Measurements from ENCODE around the gene SLC4A1AP. TPM values are rescaled to one million over a fixed set of nuclear protein-coding genes. Genes with fewer than 3 reads are reported as not detected.

Gene SLC4A1AP
- total and polyA plus RNA-seq, 2 of the 13 experiments (the other 11 are each of a cell fraction or from before 2014, with no cell fraction given), result 15.3 to 44.6 TPM

DNA sequence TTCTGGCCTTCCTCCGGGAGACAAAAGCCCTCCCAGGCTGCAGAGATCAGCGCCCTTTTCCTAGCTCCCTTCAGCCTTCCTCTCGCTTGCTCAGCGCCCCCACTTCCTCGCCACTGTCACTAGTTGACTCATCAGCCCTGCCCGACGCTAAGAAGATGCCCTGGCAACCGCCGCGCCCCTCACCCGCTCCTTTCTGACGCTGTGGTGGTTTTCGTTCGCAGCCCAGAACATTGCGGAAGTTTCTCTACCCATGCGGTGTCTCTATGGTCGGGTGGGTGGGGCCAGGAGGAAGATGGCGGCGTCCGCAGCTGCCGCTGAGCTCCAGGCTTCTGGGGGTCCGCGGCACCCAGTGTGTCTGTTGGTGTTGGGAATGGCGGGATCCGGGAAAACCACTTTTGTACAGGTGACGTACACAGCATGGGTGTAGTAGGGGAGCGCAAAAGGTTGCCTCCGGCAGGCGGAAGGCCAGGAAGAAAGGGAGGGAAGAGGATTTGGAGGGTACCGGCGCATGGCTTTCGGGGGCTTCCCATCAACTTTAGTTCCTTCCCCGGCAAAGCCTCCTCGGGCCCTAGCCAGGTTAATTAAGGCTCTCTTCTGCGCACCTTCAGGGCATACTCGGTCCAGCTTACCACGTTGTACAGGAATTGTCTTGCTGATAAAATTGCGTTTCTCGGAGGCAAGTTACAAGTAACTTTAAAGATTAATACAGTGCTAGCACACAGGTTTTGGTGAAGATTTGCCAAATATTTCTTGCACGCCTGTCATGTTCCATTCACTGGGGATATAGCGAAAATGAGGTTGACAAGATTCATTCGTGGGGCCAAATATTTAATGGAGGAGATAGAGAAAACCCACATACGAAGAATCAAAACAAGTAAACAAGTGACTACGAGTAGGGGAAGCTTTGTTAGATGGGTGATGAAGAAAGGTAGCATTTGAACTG is 34.7 kb upstream of the SLC4A1AP start, which contains the start of the genes CCDC121 and GPN1 (continued):
- TF ChIP-seq, protein P1, sequence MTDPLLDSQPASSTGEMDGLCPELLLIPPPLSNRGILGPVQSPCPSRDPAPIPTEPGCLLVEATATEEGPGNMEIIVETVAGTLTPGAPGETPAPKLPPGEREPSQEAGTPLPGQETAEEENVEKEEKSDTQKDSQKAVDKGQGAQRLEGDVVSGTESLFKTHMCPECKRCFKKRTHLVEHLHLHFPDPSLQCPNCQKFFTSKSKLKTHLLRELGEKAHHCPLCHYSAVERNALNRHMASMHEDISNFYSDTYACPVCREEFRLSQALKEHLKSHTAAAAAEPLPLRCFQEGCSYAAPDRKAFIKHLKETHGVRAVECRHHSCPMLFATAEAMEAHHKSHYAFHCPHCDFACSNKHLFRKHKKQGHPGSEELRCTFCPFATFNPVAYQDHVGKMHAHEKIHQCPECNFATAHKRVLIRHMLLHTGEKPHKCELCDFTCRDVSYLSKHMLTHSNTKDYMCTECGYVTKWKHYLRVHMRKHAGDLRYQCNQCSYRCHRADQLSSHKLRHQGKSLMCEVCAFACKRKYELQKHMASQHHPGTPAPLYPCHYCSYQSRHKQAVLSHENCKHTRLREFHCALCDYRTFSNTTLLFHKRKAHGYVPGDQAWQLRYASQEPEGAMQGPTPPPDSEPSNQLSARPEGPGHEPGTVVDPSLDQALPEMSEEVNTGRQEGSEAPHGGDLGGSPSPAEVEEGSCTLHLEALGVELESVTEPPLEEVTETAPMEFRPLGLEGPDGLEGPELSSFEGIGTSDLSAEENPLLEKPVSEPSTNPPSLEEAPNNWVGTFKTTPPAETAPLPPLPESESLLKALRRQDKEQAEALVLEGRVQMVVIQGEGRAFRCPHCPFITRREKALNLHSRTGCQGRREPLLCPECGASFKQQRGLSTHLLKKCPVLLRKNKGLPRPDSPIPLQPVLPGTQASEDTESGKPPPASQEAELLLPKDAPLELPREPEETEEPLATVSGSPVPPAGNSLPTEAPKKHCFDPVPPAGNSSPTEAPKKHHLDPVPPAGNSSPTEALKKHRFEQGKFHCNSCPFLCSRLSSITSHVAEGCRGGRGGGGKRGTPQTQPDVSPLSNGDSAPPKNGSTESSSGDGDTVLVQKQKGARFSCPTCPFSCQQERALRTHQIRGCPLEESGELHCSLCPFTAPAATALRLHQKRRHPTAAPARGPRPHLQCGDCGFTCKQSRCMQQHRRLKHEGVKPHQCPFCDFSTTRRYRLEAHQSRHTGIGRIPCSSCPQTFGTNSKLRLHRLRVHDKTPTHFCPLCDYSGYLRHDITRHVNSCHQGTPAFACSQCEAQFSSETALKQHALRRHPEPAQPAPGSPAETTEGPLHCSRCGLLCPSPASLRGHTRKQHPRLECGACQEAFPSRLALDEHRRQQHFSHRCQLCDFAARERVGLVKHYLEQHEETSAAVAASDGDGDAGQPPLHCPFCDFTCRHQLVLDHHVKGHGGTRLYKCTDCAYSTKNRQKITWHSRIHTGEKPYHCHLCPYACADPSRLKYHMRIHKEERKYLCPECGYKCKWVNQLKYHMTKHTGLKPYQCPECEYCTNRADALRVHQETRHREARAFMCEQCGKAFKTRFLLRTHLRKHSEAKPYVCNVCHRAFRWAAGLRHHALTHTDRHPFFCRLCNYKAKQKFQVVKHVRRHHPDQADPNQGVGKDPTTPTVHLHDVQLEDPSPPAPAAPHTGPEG (CRISPR knock-in tag; IDR thresholded peaks at IDR 0.05), result 0 out of 2 replicates have a peak, but pooled peaks have one; percentile 66
- TF ChIP-seq ZFP36L2 (CRISPR knock-in tag; IDR thresholded peaks at IDR 0.05) (no peak), ZNF230 (CRISPR knock-in tag; IDR thresholded peaks at IDR 0.05) (peak; percentile 81; the same call in 1 of the 2 replicates), DMAP1 (CRISPR knock-in tag; IDR thresholded peaks at IDR 0.05) (peak; percentile 96), MEIS2 (CRISPR knock-in tag; IDR thresholded peaks at IDR 0.05) (peak; percentile 1; the same call in 1 of the 2 replicates), KDM5A (IDR thresholded peaks at IDR 0.05; ENCODE audit: borderline replicate concordance, low read length) (peak; percentile 90), DR1 (CRISPR knock-in tag; IDR thresholded peaks at IDR 0.05) (peak; percentile 80), TMF1 (CRISPR knock-in tag; IDR thresholded peaks at IDR 0.05; ENCODE audit: low read depth) (peak; percentile 56; the same call in 1 of the 2 replicates), ZNF292 (CRISPR knock-in tag; IDR thresholded peaks at IDR 0.05; ENCODE audit: borderline replicate concordance, low read depth) (0 out of 2 replicates have a peak, but pooled peaks have one; percentile 38), TBP (CRISPR knock-in tag; IDR thresholded peaks at IDR 0.05) (no peak), ZBTB38 (CRISPR knock-in tag; IDR thresholded peaks at IDR 0.05) (peak; percentile 76; the same call in 1 of the 2 replicates), ZNF83 (CRISPR knock-in tag; IDR thresholded peaks at IDR 0.05; ENCODE audit: borderline replicate concordance) (no peak), ETV6 (CRISPR knock-in tag; conservative IDR thresholded peaks at IDR 0.05) (peak; percentile 25), KAT2B (IDR thresholded peaks at IDR 0.05; ENCODE audit: borderline replicate concordance, low read depth, low read length) (no peak), FLYWCH1 (CRISPR knock-in tag; IDR thresholded peaks at IDR 0.05) (no peak)
- TF ChIP-seq, protein P2, sequence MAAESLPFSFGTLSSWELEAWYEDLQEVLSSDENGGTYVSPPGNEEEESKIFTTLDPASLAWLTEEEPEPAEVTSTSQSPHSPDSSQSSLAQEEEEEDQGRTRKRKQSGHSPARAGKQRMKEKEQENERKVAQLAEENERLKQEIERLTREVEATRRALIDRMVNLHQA (CRISPR knock-in tag; IDR thresholded peaks at IDR 0.05), result no peak
- TF ChIP-seq, protein P3, sequence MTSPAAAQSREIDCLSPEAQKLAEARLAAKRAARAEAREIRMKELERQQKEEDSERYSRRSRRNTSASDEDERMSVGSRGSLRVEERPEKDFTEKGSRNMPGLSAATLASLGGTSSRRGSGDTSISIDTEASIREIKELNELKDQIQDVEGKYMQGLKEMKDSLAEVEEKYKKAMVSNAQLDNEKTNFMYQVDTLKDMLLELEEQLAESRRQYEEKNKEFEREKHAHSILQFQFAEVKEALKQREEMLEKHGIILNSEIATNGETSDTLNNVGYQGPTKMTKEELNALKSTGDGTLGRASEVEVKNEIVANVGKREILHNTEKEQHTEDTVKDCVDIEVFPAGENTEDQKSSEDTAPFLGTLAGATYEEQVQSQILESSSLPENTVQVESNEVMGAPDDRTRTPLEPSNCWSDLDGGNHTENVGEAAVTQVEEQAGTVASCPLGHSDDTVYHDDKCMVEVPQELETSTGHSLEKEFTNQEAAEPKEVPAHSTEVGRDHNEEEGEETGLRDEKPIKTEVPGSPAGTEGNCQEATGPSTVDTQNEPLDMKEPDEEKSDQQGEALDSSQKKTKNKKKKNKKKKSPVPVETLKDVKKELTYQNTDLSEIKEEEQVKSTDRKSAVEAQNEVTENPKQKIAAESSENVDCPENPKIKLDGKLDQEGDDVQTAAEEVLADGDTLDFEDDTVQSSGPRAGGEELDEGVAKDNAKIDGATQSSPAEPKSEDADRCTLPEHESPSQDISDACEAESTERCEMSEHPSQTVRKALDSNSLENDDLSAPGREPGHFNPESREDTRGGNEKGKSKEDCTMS (CRISPR knock-in tag; conservative IDR thresholded peaks at IDR 0.05), result no peak

Measured in HepG2 (cell line).